ENCODE results near the gene RAB11FIP4.

The RAB11FIP4 gene

GRCh38 chr17:31529841-31530251, 138.4 kb downstream of the RAB11FIP4 start:
- FAIRE-seq = no peak
- DNase-seq (ENCODE audit: insufficient read length, low spot score) = no peak
- TF ChIP-seq CTCF (IDR thresholded peaks at IDR 0.05; ENCODE audit: insufficient read depth, missing control alignments) = no peak

GRCh38 chr17:31530391-31530985, 139.0 kb downstream of the RAB11FIP4 start:
- no peak for FAIRE-seq
- no peak for TF ChIP-seq CTCF (IDR thresholded peaks at IDR 0.05; ENCODE audit: insufficient read depth, missing control alignments)
- DNase-seq (ENCODE audit: insufficient read length, low spot score) = no peak

- TF ChIP-seq CTCF (IDR thresholded peaks at IDR 0.05; ENCODE audit: insufficient read depth, missing control alignments) = no peak
- DNase-seq (ENCODE audit: insufficient read length, low spot score) = no peak
- FAIRE-seq = no peak
Measured at GRCh38 chr17:31531336-31531980, 140.0 kb downstream of the RAB11FIP4 start.

GRCh38 chr17:31532081-31532480, 140.6 kb downstream of the RAB11FIP4 start:
- FAIRE-seq (no peak), DNase-seq (ENCODE audit: insufficient read length, low spot score) (no peak)
- TF ChIP-seq CTCF (IDR thresholded peaks at IDR 0.05; ENCODE audit: insufficient read depth, missing control alignments) = no peak

- TF ChIP-seq CTCF (IDR thresholded peaks at IDR 0.05; ENCODE audit: insufficient read depth, missing control alignments) = no peak
- no peak for DNase-seq (ENCODE audit: insufficient read length, low spot score)
- no peak for FAIRE-seq
Measured at GRCh38 chr17:31532526-31532925, 141.1 kb downstream of the RAB11FIP4 start.

- DNase-seq (ENCODE audit: insufficient read length, low spot score) = peak; percentile 69
- FAIRE-seq = no peak
- peak; percentile 62 for TF ChIP-seq CTCF (IDR thresholded peaks at IDR 0.05; ENCODE audit: insufficient read depth, missing control alignments)
Measured at GRCh38 chr17:31533546-31534155, 142.2 kb downstream of the RAB11FIP4 start.
